Frontal cortex (tissue), 4 donors: ENCODE measurements around the gene LRIG2. TPM values are rescaled to one million over a fixed set of nuclear protein-coding genes. Genes with fewer than 3 reads are reported as not detected.
"Not testable (repeated sequence)": the region's sequence is repeated elsewhere in the genome, so short reads cannot be mapped to it uniquely, and the experiment has no call there.

ENCODE experiments used
- DNase-seq, 2 donors: peaks; one replicate each; pipeline ENCODE4 v3.0.0; 2012; ENCODE audit warnings: low spot score in 2 of 2
- FAIRE-seq: peaks from 2 replicates; lab custom pipeline; 2012; peaks lifted over from hg19 to GRCh38; lab: Jason Lieb, UNC
- total RNA-seq: library from RNA; depleted of rRNA; stranded (reverse); fragments of >200 nt; gene quantifications from one replicate; pipeline ENCODE4 v1.2.3, GENCODE V29; 2014
- donor health status: control.
- donor health status: control.
- donor health status: control.

Gene LRIG2
- total RNA-seq, 1 donor from 2014 or later, result 28.1 TPM

GRCh38 chr1:113147826-113148225 is 74.8 kb downstream of the LRIG2 start:
- DNase-seq, result no peak
- FAIRE-seq, result no peak

DNA sequence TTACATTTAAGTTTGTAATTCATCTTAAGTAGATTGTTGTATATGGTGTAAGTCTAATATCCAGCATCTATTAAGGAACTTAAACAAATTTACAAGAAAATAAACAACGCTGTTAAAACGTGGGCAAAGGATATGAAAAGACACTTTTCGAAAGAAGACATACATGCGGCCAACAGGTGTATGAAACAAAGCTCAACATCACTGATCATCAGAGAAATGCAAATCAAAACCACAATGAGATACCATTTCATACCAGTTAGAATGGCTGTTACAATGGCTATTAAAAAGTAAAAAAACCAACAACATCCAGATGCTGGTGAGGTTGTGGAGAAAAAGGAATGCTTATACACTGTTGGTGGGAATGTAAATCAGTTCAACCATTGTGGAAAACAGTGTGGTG is 77.5 kb downstream of the LRIG2 start:
- DNase-seq, FAIRE-seq: not testable (repeated sequence)

- no peak for DNase-seq
- FAIRE-seq, result no peak
Observed at GRCh38 chr1:113153116-113153803, 80.3 kb downstream of the LRIG2 start.

DNA sequence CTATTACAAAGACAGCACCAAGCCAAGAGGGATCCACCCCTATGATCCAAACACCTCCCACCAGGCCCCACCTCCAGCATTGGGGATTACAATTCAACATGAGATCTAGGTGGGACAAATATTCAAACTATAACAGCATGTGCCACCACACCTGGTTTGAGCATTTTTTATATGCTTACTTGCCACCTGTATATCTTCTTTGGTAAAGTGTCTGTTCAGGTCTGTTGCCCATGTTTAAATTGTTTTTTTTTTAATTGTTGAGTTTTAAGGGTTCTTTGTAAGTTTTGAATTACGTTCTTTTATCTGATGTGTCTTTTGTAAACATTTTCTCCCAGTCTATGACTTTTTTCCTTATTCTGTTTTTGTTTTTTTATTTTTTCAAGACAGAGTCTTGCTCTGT is 83.4 kb downstream of the LRIG2 start:
- FAIRE-seq (no peak), DNase-seq (no peak)

- not testable (repeated sequence) for DNase-seq, FAIRE-seq
Observed at GRCh38 chr1:113158743-113159142, 85.7 kb downstream of the LRIG2 start.

DNA sequence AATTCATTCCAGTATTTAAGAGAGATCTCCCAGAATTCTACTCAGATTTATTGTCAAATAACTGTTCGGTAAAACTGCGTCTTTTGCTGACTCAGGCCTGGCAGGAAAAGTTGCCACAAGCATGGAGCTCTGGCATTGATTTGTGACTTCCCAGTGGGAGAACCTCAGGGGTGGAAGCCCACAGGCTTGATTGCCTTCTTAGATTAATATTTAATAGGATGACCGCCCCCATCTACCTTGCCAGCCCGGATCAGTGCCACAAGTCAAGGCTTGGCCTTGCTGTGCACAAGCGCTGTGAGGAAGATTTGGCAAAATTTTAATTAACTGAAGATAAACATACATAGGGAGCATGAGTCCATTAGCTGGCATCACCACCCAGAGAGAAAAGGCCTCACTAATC is 93.5 kb downstream of the LRIG2 start:
- no peak for FAIRE-seq
- no peak for DNase-seq

DNA sequence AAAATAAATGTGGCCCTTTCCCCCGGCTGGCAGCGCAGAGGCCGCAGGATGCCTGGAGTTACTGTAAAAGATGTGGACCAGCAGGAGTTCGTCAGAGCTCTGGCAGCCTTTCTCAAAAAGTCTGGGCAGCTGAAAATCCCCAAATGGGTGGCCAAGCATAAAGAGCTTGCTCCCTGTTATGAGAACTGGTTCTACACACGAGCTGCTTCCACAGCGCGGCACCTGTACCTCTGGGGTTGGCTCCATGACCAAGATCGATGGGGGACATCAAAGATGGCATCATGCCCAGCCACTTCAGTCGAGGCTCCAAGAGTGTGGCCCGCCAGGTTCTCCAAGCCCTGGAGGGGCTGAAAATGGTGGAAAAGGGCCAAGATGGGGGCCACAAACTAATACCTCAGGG is 95.9 kb downstream of the LRIG2 start:
- FAIRE-seq (no peak), DNase-seq (no peak)

- DNase-seq (no peak), FAIRE-seq (no peak)
Observed at GRCh38 chr1:113169591-113169990, 96.6 kb downstream of the LRIG2 start.

DNA sequence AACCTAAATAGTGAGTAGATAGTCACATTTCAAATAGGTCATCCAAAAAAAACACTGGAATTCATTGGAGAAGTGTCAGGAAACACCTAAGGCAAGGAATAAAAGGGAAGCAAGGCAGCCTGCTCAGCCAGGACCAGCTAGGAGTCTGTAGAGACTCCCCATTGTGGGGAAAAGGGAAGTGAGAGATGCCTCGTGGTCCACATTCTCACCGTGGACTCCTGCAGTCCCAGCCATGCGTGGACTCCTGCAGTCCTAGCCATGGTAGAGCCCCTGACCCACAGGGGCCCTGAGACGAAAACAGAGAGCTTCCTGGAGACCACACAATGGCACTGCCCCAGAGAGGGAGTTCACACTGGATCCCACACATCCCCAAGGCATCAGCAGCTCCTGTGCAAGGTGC is 97.5 kb downstream of the LRIG2 start:
- no peak for DNase-seq
- FAIRE-seq, result no peak

GRCh38 chr1:113178106-113178505 is 105.1 kb downstream of the LRIG2 start:
- FAIRE-seq (no peak), DNase-seq (no peak)

DNA sequence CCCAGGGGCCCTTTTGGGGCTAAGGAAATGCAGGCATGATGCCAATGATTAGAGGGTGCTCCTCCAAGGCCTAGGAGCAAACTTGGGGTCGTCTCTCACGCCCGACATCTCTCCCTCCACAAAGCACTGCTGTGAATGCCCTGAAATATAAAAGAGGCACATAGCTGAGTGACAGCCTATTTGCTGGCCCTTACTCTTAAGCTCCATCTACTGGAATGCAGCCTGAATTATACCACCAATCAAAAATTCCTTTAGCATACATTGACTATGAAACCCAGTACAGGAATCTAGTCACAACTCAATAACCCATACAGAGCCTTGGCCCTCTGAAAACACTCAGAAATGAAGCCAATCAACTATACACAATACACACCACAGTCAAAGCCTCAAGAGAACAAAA is 105.5 kb downstream of the LRIG2 start:
- DNase-seq, result no peak

More for the DNA sequence above, 105.5 kb downstream of the LRIG2 start:
- no peak for FAIRE-seq

Other genes with a start within 250 kb of the LRIG2 start
- gene SLC16A1, start 117.0 kb upstream of the LRIG2 start, total RNA-seq, result 60.3 TPM